ENCODE measurements around the gene KATNB1. TPM values are rescaled to one million over a fixed set of nuclear protein-coding genes. Genes with fewer than 3 reads are reported as not detected.

Gene KATNB1
- total RNA-seq, 2 experiments from 2014 or later, result 21.0 to 22.3 TPM

- Histone ChIP-seq H3K27ac (ENCODE audit: low read depth in 1 of 2, low read length in 2 of 2) (no peak overlapping the region), H3K9me3 (ENCODE audit: control insufficient read depth in 1 of 2, insufficient read depth in 1 of 2, low read length in 2 of 2) (no peaks in the 10 kb centered on the region), H3K27me3 (ENCODE audit: control insufficient read depth in 1 of 2, insufficient read depth in 2 of 2, low read length in 2 of 2) (no peaks in the 10 kb centered on the region), H3K4me1 (ENCODE audit: insufficient read depth, low read length) (no peaks in the 10 kb centered on the region), H3K36me3 (ENCODE audit: insufficient read depth, low read length) (no peaks in the 10 kb centered on the region), H3K4me3 (ENCODE audit: low read length) (no peak overlapping the region)
- ChIA-PET CTCF (no interaction called here), POLR2A (no interaction called here)
- Mint-ChIP-seq H3K4me3 (no peak overlapping the region), H3K27ac (no peak overlapping the region), H3K9me3 (no peaks in the 10 kb centered on the region), H3K4me1 (ENCODE audit: low read depth) (no peaks in the 10 kb centered on the region), H3K27me3 (no peaks in the 10 kb centered on the region), H3K36me3 (ENCODE audit: low read depth) (no peaks in the 10 kb centered on the region)
- DNase-seq (no peak), ATAC-seq (ENCODE audit: poor library complexity) (no peak)
- intact Hi-C loops (cut with DNase I, micrococcal nuclease), result no loop called here
- no peak for TF ChIP-seq CTCF (IDR thresholded peaks at IDR 0.05)
These were observed 49.8 kb downstream of the KATNB1 start for GRCh38 chr16:57785385-57785784.

DNA sequence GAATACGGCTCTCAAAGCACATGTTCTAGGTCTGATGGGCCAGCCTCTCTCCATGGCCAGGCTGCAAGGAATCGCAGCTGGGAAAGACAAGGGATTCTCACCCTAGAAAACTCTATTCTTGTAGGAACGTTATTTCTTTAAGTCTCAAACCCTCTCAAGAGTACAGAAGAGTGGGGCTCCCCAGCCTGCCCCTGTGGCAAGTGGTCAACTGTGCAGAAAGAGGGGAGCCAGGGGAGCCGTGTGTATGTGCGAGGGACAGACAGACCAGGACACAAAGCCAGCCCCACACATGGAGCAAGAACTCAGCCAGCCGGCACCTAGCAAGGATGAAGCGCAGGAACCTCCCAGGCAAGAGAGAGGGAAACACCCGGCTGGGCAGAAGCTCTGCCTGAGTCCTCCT, 50.4 kb downstream of the KATNB1 start:
- no peaks in the 10 kb centered on the region for H3K4me1 Mint-ChIP-seq (ENCODE audit: low read depth)
- no peaks in the 10 kb centered on the region for H3K36me3 Mint-ChIP-seq (ENCODE audit: low read depth)
- ChIA-PET POLR2A (no interaction called here), CTCF (no interaction called here)
- Histone ChIP-seq H3K27ac (ENCODE audit: low read depth in 1 of 2, low read length in 2 of 2) (no peak overlapping the region), H3K4me1 (ENCODE audit: insufficient read depth, low read length) (no peaks in the 10 kb centered on the region), H3K9me3 (ENCODE audit: control insufficient read depth in 1 of 2, insufficient read depth in 1 of 2, low read length in 2 of 2) (no peaks in the 10 kb centered on the region), H3K4me3 (ENCODE audit: low read length) (no peak overlapping the region), H3K27me3 (ENCODE audit: control insufficient read depth in 1 of 2, insufficient read depth in 2 of 2, low read length in 2 of 2) (no peaks in the 10 kb centered on the region), H3K36me3 (ENCODE audit: insufficient read depth, low read length) (no peaks in the 10 kb centered on the region)
- intact Hi-C loops (cut with DNase I, micrococcal nuclease), result no loop called here
- H3K4me3 Mint-ChIP-seq, result no peak overlapping the region
- no peaks in the 10 kb centered on the region for H3K9me3 Mint-ChIP-seq
- ATAC-seq (ENCODE audit: poor library complexity) (no peak), DNase-seq (no peak)
- no peaks in the 10 kb centered on the region for H3K27me3 Mint-ChIP-seq
- H3K27ac Mint-ChIP-seq, result no peak overlapping the region
- no peak for TF ChIP-seq CTCF (IDR thresholded peaks at IDR 0.05)

GRCh38 chr16:57786632-57787518, 51.3 kb downstream of the KATNB1 start:
- H3K9me3 Mint-ChIP-seq, result no peaks in the 10 kb centered on the region
- H3K27ac Mint-ChIP-seq, result no peak overlapping the region
- H3K4me3 Mint-ChIP-seq, result no peak overlapping the region
- intact Hi-C loops (cut with DNase I, micrococcal nuclease), result no loop called here
- Histone ChIP-seq H3K36me3 (ENCODE audit: insufficient read depth, low read length) (no peaks in the 10 kb centered on the region), H3K4me1 (ENCODE audit: insufficient read depth, low read length) (no peaks in the 10 kb centered on the region), H3K27me3 (ENCODE audit: control insufficient read depth in 1 of 2, insufficient read depth in 2 of 2, low read length in 2 of 2) (no peaks in the 10 kb centered on the region), H3K4me3 (ENCODE audit: low read length) (no peak overlapping the region), H3K9me3 (ENCODE audit: control insufficient read depth in 1 of 2, insufficient read depth in 1 of 2, low read length in 2 of 2) (no peaks in the 10 kb centered on the region), H3K27ac (ENCODE audit: low read depth in 1 of 2, low read length in 2 of 2) (no peak overlapping the region)
- no peak for ATAC-seq (ENCODE audit: poor library complexity)
- TF ChIP-seq CTCF (IDR thresholded peaks at IDR 0.05), result no peak
- no peak for DNase-seq
- ChIA-PET POLR2A (no interaction called here), CTCF (no interaction called here)
- H3K36me3 Mint-ChIP-seq (ENCODE audit: low read depth), result no peaks in the 10 kb centered on the region
- H3K27me3 Mint-ChIP-seq, result no peaks in the 10 kb centered on the region
- no peaks in the 10 kb centered on the region for H3K4me1 Mint-ChIP-seq (ENCODE audit: low read depth)

All from CD4-positive, alpha-beta T cell (primary cell).